Erythroblast (primary cell): Measurements from ENCODE around the gene BTBD2.

ENCODE experiments used
- DNase-seq, 2 experiments: peaks; one replicate each; lab custom pipeline; 2025; lab: John Stamatoyannopoulos, UW
- GATA1 ChIP-seq: IDR thresholded peaks from 2 replicates; pipeline ENCODE4 v1.6.1; 2011; ENCODE audit warnings: low read depth, mild to moderate bottlenecking, control low read depth, low read length, moderate library complexity
- POLR2A ChIP-seq: IDR thresholded peaks from 2 replicates; pipeline ENCODE4 v1.6.1; 2011; ENCODE audit warnings: mild to moderate bottlenecking, low read length

The BTBD2 gene

DNA sequence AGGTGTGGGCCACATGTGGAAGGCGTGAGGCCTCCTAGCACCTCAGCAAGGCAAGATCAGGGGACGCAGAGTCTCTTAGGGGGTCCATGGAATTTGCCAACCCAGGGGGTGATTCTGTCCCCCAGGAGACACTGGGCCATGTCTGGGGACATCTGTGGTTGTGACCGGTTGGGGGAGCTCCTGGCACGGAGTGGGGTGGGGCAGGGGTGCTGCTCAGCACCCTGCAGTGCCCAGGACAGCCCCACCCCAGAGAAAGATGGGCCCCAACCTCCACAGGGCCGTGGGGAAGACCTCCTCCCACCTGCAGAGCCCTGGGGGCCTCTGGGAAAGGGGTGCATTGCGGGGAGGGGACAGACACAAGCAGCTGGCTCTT is 31.5 kb upstream of the BTBD2 start:
- TF ChIP-seq GATA1 (no peak), POLR2A (no peak)
- no peak for DNase-seq

- TF ChIP-seq GATA1: no peak
- no peak for TF ChIP-seq POLR2A
- DNase-seq: no peak
Observed at GRCh38 chr19:2046046-2046907, 30.8 kb upstream of the BTBD2 start.

- no peak for TF ChIP-seq GATA1
- TF ChIP-seq POLR2A: peak; percentile 10
- DNase-seq: no peak
Observed at GRCh38 chr19:2045501-2046045, 30.1 kb upstream of the BTBD2 start.

GRCh38 chr19:2044709-2045500 is 29.4 kb upstream of the BTBD2 start:
- DNase-seq: no peak

GRCh38 chr19:2043961-2044708 is 28.6 kb upstream of the BTBD2 start:
- no peak for TF ChIP-seq GATA1
- no peak for TF ChIP-seq POLR2A
- DNase-seq: no peak

More at GRCh38 chr19:2044709-2045500, 29.4 kb upstream of the BTBD2 start:
- no peak for TF ChIP-seq GATA1
- TF ChIP-seq POLR2A: peak; percentile 22

DNA sequence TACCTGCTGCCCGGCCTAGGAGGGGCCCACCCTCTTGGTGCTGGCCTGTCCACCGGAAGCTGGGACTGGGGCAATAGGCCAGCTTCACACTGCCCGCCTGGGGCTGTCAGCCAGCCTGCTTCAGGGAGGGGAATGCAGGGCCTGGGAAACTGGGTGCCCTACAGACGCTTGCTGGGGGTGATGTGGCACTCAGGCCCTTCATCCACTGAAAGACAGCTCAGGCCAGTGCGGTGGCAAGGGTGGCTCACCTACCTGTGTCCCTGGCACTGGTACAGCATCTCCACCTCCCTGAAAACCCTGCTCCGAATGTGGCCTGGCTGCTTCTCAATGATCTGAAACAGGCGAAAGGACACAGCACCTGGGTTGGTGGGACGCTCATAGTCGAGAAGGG is 27.7 kb upstream of the BTBD2 start:
- TF ChIP-seq GATA1 (no peak), POLR2A (no peak)
- no peak for DNase-seq

GRCh38 chr19:2042485-2043250 is 27.2 kb upstream of the BTBD2 start:
- TF ChIP-seq GATA1: no peak
- no peak for TF ChIP-seq POLR2A
- no peak for DNase-seq

GRCh38 chr19:2041683-2042484 is 26.4 kb upstream of the BTBD2 start:
- TF ChIP-seq GATA1 (no peak), POLR2A (no peak)
- peak; percentile 98 to 99 for DNase-seq

DNA sequence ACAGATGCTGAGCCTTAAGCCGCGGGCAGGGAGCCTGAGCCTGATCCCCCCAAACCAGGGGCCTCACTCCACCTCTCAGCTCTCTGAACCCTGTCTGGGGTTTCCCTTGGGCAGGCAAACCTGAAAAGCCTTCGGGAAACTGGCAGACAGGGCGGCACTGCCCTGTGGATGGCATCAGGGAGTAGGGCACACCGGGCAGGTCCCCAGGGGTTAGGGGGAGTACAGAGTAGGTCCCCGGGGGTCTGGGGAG is 25.8 kb upstream of the BTBD2 start:
- TF ChIP-seq GATA1 (no peak), POLR2A (no peak)
- no peak for DNase-seq

DNA sequence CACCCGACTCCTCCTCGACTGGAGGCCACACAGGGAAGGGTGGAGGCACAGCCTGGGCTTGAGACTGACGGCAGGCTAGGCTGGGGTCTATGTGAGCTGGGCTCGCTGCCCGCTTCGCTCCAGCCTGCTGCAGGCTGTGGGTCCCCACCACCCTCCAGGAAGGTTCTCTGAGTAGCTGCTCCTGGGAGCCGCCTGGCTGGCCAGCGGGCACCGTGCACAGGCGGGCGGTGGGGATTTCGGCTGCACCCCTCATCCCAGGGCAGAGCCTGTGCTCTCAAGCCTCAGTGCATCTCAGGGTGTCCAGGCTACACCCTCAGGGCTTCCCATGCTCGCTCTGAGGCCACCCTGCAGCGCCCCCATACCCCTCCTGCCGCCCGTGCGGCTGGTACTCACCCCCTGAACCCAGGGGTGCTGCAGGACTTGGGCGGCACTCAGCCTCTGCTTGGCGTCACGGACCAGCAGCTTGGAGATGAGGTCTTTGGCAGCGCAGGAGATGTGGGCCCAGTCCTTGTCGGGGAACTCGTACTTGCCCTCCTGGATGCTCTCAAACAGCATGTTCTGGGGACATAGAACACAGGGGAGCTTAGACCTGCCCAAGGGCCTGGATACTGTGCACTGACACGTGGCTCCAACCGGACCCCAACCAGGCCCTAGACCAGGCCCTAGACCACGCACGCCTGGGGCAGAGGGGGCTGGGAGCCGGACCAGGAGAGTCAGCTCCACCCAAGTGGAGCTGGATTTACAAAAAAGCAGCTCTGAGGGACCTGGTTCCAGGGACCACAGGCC is 25.3 kb upstream of the BTBD2 start:
- no peak for DNase-seq
- TF ChIP-seq POLR2A (no peak), GATA1 (no peak)

GRCh38 chr19:2039959-2040646 is 24.6 kb upstream of the BTBD2 start:
- TF ChIP-seq GATA1 (no peak), POLR2A (no peak)
- DNase-seq: no peak
